ENCODE results near the gene ITM2C.

ITM2C gene

DNA sequence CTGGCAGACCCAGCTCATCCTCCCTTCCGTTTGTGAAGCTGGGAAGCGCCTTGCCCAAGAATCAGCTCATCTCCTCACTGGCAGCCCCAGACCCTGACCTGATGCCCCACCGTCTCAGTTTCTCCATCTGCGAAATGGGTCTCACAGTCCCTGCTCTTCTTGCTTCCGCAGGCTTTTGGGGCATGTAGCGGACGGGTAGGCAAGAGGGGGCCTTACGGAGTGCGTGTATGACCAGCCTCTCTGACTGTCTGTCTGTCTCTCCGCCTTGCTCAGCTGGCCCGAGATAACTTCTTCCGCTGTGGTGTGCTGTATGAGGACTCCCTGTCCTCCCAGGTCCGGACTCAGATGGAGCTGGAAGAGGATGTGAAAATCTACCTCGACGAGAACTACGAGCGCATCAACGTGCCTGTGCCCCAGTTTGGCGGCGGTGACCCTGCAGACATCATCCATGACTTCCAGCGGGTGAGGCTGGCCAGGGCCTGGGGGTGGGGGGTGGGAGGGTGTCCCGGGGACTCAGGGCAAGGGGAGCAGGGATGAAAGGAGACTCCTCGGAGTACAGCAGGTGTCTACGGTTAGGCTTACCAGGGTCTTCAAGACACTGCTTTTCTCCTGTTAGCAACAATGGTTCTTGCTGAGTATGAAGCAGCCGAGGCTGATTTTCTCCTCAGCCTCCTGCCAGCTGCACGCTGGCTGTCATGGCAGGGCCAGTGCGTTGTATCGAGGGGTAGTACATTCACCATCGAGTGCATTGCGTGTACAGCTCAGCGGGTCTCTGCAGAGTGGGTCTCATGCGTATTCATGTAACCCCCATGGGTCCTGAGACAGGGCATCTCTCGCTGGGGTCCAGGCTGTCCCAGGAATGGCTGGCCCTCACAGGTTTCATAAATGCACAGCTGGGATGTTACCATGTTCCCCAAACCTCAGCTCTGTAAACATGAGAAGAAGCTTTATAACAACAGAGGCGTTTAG, 10.9 kb downstream of the ITM2C start:
- no peak for TF ChIP-seq CREB1 (IDR thresholded peaks at IDR 0.05; ENCODE audit: low read depth)
- TF ChIP-seq, protein P1, sequence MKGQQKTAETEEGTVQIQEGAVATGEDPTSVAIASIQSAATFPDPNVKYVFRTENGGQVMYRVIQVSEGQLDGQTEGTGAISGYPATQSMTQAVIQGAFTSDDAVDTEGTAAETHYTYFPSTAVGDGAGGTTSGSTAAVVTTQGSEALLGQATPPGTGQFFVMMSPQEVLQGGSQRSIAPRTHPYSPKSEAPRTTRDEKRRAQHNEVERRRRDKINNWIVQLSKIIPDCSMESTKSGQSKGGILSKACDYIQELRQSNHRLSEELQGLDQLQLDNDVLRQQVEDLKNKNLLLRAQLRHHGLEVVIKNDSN (IDR thresholded peaks at IDR 0.05) = no peak
- no peak for TF ChIP-seq EP300 (IDR thresholded peaks at IDR 0.05; ENCODE audit: borderline replicate concordance)
- no peak for TF ChIP-seq TAF1 (IDR thresholded peaks at IDR 0.05; ENCODE audit: low read depth)
- no peak for TF ChIP-seq TCF12 (IDR thresholded peaks at IDR 0.05; ENCODE audit: low read depth)
- TF ChIP-seq NFIC (IDR thresholded peaks at IDR 0.05) = no peak
- TF ChIP-seq YY1 (IDR thresholded peaks at IDR 0.05; ENCODE audit: low read depth) = no peak
- no peak for TF ChIP-seq RAD21 (IDR thresholded peaks at IDR 0.05; ENCODE audit: low read depth)

DNA sequence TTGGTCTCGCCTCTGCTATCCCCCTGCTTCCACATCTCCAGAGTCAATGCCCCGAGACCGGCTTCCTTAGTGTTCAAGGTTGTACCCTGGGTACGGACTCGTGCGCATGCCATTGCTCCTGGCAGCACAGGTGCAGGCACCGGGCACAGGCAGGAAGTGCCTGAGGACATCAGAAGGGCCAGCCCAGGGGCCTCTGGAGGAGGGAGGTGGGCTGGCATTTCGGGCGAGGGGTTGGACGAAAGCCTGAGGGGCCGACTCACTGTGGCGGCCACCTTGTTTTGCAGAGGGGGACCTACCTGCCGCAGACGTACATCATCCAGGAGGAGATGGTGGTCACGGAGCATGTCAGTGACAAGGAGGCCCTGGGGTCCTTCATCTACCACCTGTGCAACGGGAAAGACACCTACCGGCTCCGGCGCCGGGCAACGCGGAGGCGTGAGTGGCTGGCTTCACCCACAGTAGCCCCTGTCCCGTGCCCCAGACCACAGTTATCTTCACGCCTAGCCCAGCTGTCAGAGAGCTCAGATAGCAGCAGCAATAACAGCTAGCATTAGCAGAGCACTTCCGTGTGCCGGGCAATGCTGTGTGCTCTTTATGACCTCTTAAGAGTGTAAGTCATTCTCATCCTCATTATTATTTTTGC, 12.5 kb downstream of the ITM2C start:
- TF ChIP-seq TCF12 (IDR thresholded peaks at IDR 0.05; ENCODE audit: low read depth) (no peak), TAF1 (IDR thresholded peaks at IDR 0.05; ENCODE audit: low read depth) (no peak), EGR1 (IDR thresholded peaks at IDR 0.05) (no peak), NFIC (IDR thresholded peaks at IDR 0.05) (no peak), EP300 (IDR thresholded peaks at IDR 0.05; ENCODE audit: borderline replicate concordance) (no peak), CEBPB (IDR thresholded peaks at IDR 0.05) (no peak), ZBTB7A (IDR thresholded peaks at IDR 0.05; ENCODE audit: low read depth) (no peak), FOXM1 (IDR thresholded peaks at IDR 0.05; ENCODE audit: borderline replicate concordance, low read depth) (no peak), RAD21 (IDR thresholded peaks at IDR 0.05; ENCODE audit: low read depth) (no peak)
- TF ChIP-seq, protein P2, sequence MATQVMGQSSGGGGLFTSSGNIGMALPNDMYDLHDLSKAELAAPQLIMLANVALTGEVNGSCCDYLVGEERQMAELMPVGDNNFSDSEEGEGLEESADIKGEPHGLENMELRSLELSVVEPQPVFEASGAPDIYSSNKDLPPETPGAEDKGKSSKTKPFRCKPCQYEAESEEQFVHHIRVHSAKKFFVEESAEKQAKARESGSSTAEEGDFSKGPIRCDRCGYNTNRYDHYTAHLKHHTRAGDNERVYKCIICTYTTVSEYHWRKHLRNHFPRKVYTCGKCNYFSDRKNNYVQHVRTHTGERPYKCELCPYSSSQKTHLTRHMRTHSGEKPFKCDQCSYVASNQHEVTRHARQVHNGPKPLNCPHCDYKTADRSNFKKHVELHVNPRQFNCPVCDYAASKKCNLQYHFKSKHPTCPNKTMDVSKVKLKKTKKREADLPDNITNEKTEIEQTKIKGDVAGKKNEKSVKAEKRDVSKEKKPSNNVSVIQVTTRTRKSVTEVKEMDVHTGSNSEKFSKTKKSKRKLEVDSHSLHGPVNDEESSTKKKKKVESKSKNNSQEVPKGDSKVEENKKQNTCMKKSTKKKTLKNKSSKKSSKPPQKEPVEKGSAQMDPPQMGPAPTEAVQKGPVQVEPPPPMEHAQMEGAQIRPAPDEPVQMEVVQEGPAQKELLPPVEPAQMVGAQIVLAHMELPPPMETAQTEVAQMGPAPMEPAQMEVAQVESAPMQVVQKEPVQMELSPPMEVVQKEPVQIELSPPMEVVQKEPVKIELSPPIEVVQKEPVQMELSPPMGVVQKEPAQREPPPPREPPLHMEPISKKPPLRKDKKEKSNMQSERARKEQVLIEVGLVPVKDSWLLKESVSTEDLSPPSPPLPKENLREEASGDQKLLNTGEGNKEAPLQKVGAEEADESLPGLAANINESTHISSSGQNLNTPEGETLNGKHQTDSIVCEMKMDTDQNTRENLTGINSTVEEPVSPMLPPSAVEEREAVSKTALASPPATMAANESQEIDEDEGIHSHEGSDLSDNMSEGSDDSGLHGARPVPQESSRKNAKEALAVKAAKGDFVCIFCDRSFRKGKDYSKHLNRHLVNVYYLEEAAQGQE (IDR thresholded peaks at IDR 0.05; ENCODE audit: low read depth) = no peak
- TF ChIP-seq, protein P1 (IDR thresholded peaks at IDR 0.05) = no peak
- TF ChIP-seq, protein P3, sequence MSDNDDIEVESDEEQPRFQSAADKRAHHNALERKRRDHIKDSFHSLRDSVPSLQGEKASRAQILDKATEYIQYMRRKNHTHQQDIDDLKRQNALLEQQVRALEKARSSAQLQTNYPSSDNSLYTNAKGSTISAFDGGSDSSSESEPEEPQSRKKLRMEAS (IDR thresholded peaks at IDR 0.05) = no peak

DNA sequence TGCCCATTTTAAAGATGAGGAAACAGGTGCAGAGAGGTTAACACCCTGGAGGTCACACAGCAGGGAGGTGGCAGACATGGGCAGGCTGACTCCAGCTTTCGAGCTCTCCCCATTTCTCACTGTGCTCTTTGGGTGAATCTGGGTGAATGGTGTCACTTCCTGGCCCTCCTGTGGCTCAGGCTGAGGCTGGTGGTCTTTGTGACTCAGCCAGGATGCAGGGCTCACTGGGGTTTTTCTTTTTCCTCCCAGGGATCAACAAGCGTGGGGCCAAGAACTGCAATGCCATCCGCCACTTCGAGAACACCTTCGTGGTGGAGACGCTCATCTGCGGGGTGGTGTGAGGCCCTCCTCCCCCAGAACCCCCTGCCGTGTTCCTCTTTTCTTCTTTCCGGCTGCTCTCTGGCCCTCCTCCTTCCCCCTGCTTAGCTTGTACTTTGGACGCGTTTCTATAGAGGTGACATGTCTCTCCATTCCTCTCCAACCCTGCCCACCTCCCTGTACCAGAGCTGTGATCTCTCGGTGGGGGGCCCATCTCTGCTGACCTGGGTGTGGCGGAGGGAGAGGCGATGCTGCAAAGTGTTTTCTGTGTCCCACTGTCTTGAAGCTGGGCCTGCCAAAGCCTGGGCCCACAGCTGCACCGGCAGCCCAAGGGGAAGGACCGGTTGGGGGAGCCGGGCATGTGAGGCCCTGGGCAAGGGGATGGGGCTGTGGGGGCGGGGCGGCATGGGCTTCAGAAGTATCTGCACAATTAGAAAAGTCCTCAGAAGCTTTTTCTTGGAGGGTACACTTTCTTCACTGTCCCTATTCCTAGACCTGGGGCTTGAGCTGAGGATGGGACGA, 13.2 kb downstream of the ITM2C start:
- TF ChIP-seq NFIC (IDR thresholded peaks at IDR 0.05) = no peak
- no peak for TF ChIP-seq RAD21 (IDR thresholded peaks at IDR 0.05; ENCODE audit: low read depth)
- TF ChIP-seq, protein P1 (IDR thresholded peaks at IDR 0.05) = no peak
- TF ChIP-seq TCF12 (IDR thresholded peaks at IDR 0.05; ENCODE audit: low read depth) = no peak
- no peak for TF ChIP-seq CEBPB (IDR thresholded peaks at IDR 0.05)
- TF ChIP-seq, protein P2 (IDR thresholded peaks at IDR 0.05; ENCODE audit: low read depth) = no peak
- no peak for TF ChIP-seq FOXM1 (IDR thresholded peaks at IDR 0.05; ENCODE audit: borderline replicate concordance, low read depth)
- TF ChIP-seq CREB1 (IDR thresholded peaks at IDR 0.05; ENCODE audit: low read depth) = no peak
- no peak for TF ChIP-seq TEAD4 (IDR thresholded peaks at IDR 0.05)

DNA sequence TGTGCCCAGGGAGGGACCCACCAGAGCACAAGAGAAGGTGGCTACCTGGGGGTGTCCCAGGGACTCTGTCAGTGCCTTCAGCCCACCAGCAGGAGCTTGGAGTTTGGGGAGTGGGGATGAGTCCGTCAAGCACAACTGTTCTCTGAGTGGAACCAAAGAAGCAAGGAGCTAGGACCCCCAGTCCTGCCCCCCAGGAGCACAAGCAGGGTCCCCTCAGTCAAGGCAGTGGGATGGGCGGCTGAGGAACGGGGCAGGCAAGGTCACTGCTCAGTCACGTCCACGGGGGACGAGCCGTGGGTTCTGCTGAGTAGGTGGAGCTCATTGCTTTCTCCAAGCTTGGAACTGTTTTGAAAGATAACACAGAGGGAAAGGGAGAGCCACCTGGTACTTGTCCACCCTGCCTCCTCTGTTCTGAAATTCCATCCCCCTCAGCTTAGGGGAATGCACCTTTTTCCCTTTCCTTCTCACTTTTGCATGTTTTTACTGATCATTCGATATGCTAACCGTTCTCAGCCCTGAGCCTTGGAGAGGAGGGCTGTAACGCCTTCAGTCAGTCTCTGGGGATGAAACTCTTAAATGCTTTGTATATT, 14.0 kb downstream of the ITM2C start:
- TF ChIP-seq, protein P1 (IDR thresholded peaks at IDR 0.05) = no peak
- TF ChIP-seq ZBTB7A (IDR thresholded peaks at IDR 0.05; ENCODE audit: low read depth) = no peak
- TF ChIP-seq YY1 (IDR thresholded peaks at IDR 0.05; ENCODE audit: low read depth) = no peak
- TF ChIP-seq TCF12 (IDR thresholded peaks at IDR 0.05; ENCODE audit: low read depth) = no peak
- TF ChIP-seq, protein P3 (IDR thresholded peaks at IDR 0.05) = no peak
- TF ChIP-seq EGR1 (IDR thresholded peaks at IDR 0.05) = no peak
- TF ChIP-seq, protein P2 (IDR thresholded peaks at IDR 0.05; ENCODE audit: low read depth) = no peak
- TF ChIP-seq TEAD4 (IDR thresholded peaks at IDR 0.05) = no peak
- no peak for TF ChIP-seq FOXM1 (IDR thresholded peaks at IDR 0.05; ENCODE audit: borderline replicate concordance, low read depth)
- no peak for TF ChIP-seq EP300 (IDR thresholded peaks at IDR 0.05; ENCODE audit: borderline replicate concordance)
- TF ChIP-seq NFIC (IDR thresholded peaks at IDR 0.05) = no peak

Measured in Ishikawa (cell line).